ENCODE measurements around the gene TADA2A.

The TADA2A gene

GRCh38 chr17:37481001-37481665 is 74.4 kb downstream of the TADA2A start (continued):
- no peak for TF ChIP-seq KLF16 (tag by site-specific recombination; IDR thresholded peaks at IDR 0.05)

- H3K4me3 ChIP-seq (ENCODE audit: low read depth, low read length), result no peak overlapping the region
- CTCF ChIA-PET, result interaction anchor here (0.7 to 1.4 kb wide), 4 partner anchors 11 to 308 kb away, joined by 3 to 4 read pairs (median 3); no protein-coding TSS in a partner anchor
- TF ChIP-seq PRDM1 (tag by site-specific recombination; IDR thresholded peaks at IDR 0.05) (no peak), ATF2 (tag by site-specific recombination; IDR thresholded peaks at IDR 0.05; ENCODE audit: low read depth) (0 out of 2 replicates have a peak, but pooled peaks have one; percentile 47), IKZF3 (tag by site-specific recombination; IDR thresholded peaks at IDR 0.05) (peak; percentile 41; the same call in 1 of the 2 replicates), ZBTB21 (tag by site-specific recombination; IDR thresholded peaks at IDR 0.05) (peak; percentile 51; the same call in 1 of the 2 replicates), ZNF133 (tag by site-specific recombination; IDR thresholded peaks at IDR 0.05) (no peak), ZNF335 (tag by site-specific recombination; conservative IDR thresholded peaks at IDR 0.05) (peak; percentile 60), ZBTB48 (tag by site-specific recombination; IDR thresholded peaks at IDR 0.05) (peak; percentile 73; the same call in 1 of the 2 replicates), ZNF555 (tag by site-specific recombination; conservative IDR thresholded peaks at IDR 0.05) (no peak), ZNF366 (tag by site-specific recombination; conservative IDR thresholded peaks at IDR 0.05) (peak; percentile 63), ZEB2 (tag by site-specific recombination; IDR thresholded peaks at IDR 0.05) (peak; percentile 73), ZIC2 (tag by site-specific recombination; IDR thresholded peaks at IDR 0.05) (peak; percentile 41), GLIS2 (tag by site-specific recombination; IDR thresholded peaks at IDR 0.05) (0 out of 2 replicates have a peak, but pooled peaks have one; percentile 27), EGR2 (tag by site-specific recombination; IDR thresholded peaks at IDR 0.05; ENCODE audit: low read depth) (peak; percentile 73), ZNF701 (tag by site-specific recombination; IDR thresholded peaks at IDR 0.05) (no peak), ZNF623 (tag by site-specific recombination; IDR thresholded peaks at IDR 0.05) (0 out of 2 replicates have a peak, but pooled peaks have one; percentile 6), SP3 (tag by site-specific recombination; IDR thresholded peaks at IDR 0.05) (0 out of 2 replicates have a peak, but pooled peaks have one; percentile 12), ZNF692 (tag by site-specific recombination; IDR thresholded peaks at IDR 0.05) (peak; percentile 44; the same call in 1 of the 2 replicates), OSR2 (tag by site-specific recombination; IDR thresholded peaks at IDR 0.05) (peak; percentile 79), ZNF394 (tag by site-specific recombination; IDR thresholded peaks at IDR 0.05; ENCODE audit: borderline replicate concordance) (0 out of 2 replicates have a peak, but pooled peaks have one; percentile 8), ZNF660 (tag by site-specific recombination; IDR thresholded peaks at IDR 0.05) (peak; percentile 64; the same call in 1 of the 2 replicates), ZFHX2 (tag by site-specific recombination; conservative IDR thresholded peaks at IDR 0.05) (peak; percentile 86), ZNF391 (tag by site-specific recombination; IDR thresholded peaks at IDR 0.05; ENCODE audit: borderline replicate concordance, low read depth) (0 out of 2 replicates have a peak, but pooled peaks have one; percentile 19), ZBTB17 (tag by site-specific recombination; IDR thresholded peaks at IDR 0.05) (peak; percentile 76), ZBTB8A (tag by site-specific recombination; IDR thresholded peaks at IDR 0.05) (peak; percentile 69), PRDM10 (tag by site-specific recombination; IDR thresholded peaks at IDR 0.05) (peak; percentile 82)
- TF ChIP-seq, protein P1, sequence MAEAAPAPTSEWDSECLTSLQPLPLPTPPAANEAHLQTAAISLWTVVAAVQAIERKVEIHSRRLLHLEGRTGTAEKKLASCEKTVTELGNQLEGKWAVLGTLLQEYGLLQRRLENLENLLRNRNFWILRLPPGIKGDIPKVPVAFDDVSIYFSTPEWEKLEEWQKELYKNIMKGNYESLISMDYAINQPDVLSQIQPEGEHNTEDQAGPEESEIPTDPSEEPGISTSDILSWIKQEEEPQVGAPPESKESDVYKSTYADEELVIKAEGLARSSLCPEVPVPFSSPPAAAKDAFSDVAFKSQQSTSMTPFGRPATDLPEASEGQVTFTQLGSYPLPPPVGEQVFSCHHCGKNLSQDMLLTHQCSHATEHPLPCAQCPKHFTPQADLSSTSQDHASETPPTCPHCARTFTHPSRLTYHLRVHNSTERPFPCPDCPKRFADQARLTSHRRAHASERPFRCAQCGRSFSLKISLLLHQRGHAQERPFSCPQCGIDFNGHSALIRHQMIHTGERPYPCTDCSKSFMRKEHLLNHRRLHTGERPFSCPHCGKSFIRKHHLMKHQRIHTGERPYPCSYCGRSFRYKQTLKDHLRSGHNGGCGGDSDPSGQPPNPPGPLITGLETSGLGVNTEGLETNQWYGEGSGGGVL (tag by site-specific recombination; IDR thresholded peaks at IDR 0.05), result peak; percentile 79
Observed at GRCh38 chr17:37483311-37484039, 76.8 kb downstream of the TADA2A start.

More at GRCh38 chr17:37483311-37484039, 76.8 kb downstream of the TADA2A start:
- peaks cover 21% of the 10 kb centered on the region for H3K4me1 ChIP-seq (ENCODE audit: control insufficient read depth, insufficient read depth, low read length)
- peaks cover 13 to 17% of the 10 kb centered on the region in 2 experiments for H3K36me3 ChIP-seq (ENCODE audit: control insufficient read depth in 2 of 2, insufficient read depth in 1 of 2, low read length in 2 of 2)
- POLR2A ChIA-PET, result interaction anchor here (0.7 to 1.3 kb wide), 3 partner anchors 8 to 76 kb away, joined by 3 to 6 read pairs (median 3); partner anchors contain the start of genes ACACA and TADA2A
- H3K9me3 ChIP-seq (ENCODE audit: control insufficient read depth, insufficient read depth, low read depth, low read length), result no peaks in the 10 kb centered on the region
- H3K27ac ChIP-seq (ENCODE audit: extremely low read depth, low read depth, low read length), result no peak overlapping the region

Data from HEK293 (cell line).